GM12878 (cell line): ENCODE results near the gene PTCD3. TPM values are rescaled to one million over a fixed set of nuclear protein-coding genes. Genes with fewer than 3 reads are reported as not detected.

Source experiments
- ATAC-seq: fragments of 200-7000 bp; cut with Tn5 transposase; 3 replicates; pipeline ENCODE4 v1.9.1; 2020; ENCODE audit warnings: mild to moderate bottlenecking, moderate library complexity
- BruUV-seq: library from RNA; stranded (reverse); fragments of 400-500 nt; replicated peaks from 2 replicates; lab custom pipeline; 2021; lab: Mats Ljungman, UMichigan
- CTCF ChIA-PET: fragments of 300-600 bp; sonication (Branson Sonifier 250); formaldehyde crosslinking; extraction: SDS; loops from one replicate; lab custom pipeline; 2021; ENCODE audit warnings: inconsistent platforms; lab: Yijun Ruan, JAX
- POLR2A ChIA-PET: fragments of 350-600 bp; formaldehyde crosslinking; extraction: SDS; loops from one replicate; lab custom pipeline; 2021; ENCODE audit warnings: inconsistent platforms; lab: Charles Lee
- RAD21 ChIA-PET: fragments of 300-600 bp; sonication (Branson Sonifier 250); formaldehyde crosslinking; loops from one replicate; lab custom pipeline; 2023; ENCODE audit warnings: antibody characterized with exemption; ENCODE audit not compliant: unreplicated experiment; lab: Charles Lee
- SMC1A ChIA-PET: fragments of 300-600 bp; sonication (Branson Sonifier 250); formaldehyde crosslinking; loops from one replicate; lab custom pipeline; 2023; ENCODE audit not compliant: unreplicated experiment, uncharacterized antibody; lab: Charles Lee
- DNase-seq: peaks from one replicate; pipeline ENCODE4 v3.0.0-alpha.2; 2011; ENCODE audit warnings: low read depth, low spot score
- FAIRE-seq: peaks from 3 replicates; lab custom pipeline; 2011; peaks lifted over from hg19 to GRCh38; lab: Jason Lieb, UNC
- H2AFZ ChIP-seq: 2 replicates; pipeline ENCODE4 v1.6.0; 2011; ENCODE audit warnings: low read depth, low read length, control low read depth; ENCODE audit not compliant: control insufficient read depth
- H3K27ac ChIP-seq: 2 replicates; pipeline ENCODE4 v1.5.1; 2011; ENCODE audit warnings: control low read depth; ENCODE audit not compliant: control insufficient read depth, insufficient read depth
- H3K27me3 ChIP-seq, 2 experiments: replicated peaks in 1 of 2; 2 replicates each; pipeline versions ENCODE4 v1.6.0 to v1.6.1; 2011; ENCODE audit warnings: low read length in 1 of 2; ENCODE audit not compliant: control insufficient read depth in 2 of 2, insufficient read depth in 2 of 2
- H3K36me3 ChIP-seq, 2 experiments: 2 replicates each; pipeline ENCODE4 v1.5.1; 2011; ENCODE audit warnings: low read length in 1 of 2; ENCODE audit not compliant: control insufficient read depth in 2 of 2, insufficient read depth in 2 of 2
- H3K4me1 ChIP-seq: 2 replicates; pipeline ENCODE4 v1.6.1; 2011; ENCODE audit warnings: mild to moderate bottlenecking, low read length, moderate library complexity, mixed read lengths; ENCODE audit not compliant: control insufficient read depth, insufficient read depth
- H3K4me2 ChIP-seq: 2 replicates; pipeline ENCODE4 v1.6.0; 2011; ENCODE audit warnings: control low read depth; ENCODE audit not compliant: control insufficient read depth, insufficient read depth
- H3K4me3 ChIP-seq: fragments of 200-600 bp; sonication (generic); 2 replicates; pipeline ENCODE4 v1.5.1; 2016
- H3K79me2 ChIP-seq: 2 replicates; pipeline ENCODE4 v1.6.0; 2011; ENCODE audit warnings: low read length; ENCODE audit not compliant: control insufficient read depth, insufficient read depth
- H3K9ac ChIP-seq: 2 replicates; pipeline ENCODE4 v1.8.0; 2011; ENCODE audit warnings: low read length, control low read depth, mixed read lengths; ENCODE audit not compliant: control insufficient read depth, insufficient read depth
- H3K9me3 ChIP-seq: replicated peaks from 3 replicates; pipeline ENCODE4 v1.5.1; 2011; ENCODE audit warnings: mild to moderate bottlenecking, low read length; ENCODE audit not compliant: control insufficient read depth, insufficient read depth
- H4K20me1 ChIP-seq: 2 replicates; pipeline ENCODE4 v1.6.0; 2011; ENCODE audit not compliant: control insufficient read depth, insufficient read depth
- CEBPZ ChIP-seq: fragments of 150-350 bp; IDR thresholded peaks from 2 replicates; pipeline ENCODE4 v1.6.1; 2016; ENCODE audit warnings: low read depth, low read length
- FOS ChIP-seq: IDR thresholded peaks from 3 replicates; pipeline ENCODE4 v1.6.1; 2011; ENCODE audit warnings: borderline replicate concordance; ENCODE audit not compliant: insufficient read length; ENCODE audit errors: extremely low read depth
- MEF2A ChIP-seq: IDR thresholded peaks from 2 replicates; pipeline ENCODE4 v1.6.1; 2011; ENCODE audit warnings: low read depth, mild to moderate bottlenecking, low read length, moderate library complexity; ENCODE audit not compliant: insufficient read depth
- MLLT1 ChIP-seq: fragments of 450-650 bp; IDR thresholded peaks from 2 replicates; pipeline ENCODE4 v1.6.1; 2016; ENCODE audit warnings: mild to moderate bottlenecking
- RAD51 ChIP-seq: fragments of 450-650 bp; IDR thresholded peaks from 2 replicates; pipeline ENCODE4 v1.6.1; 2016; ENCODE audit warnings: moderate library complexity, mild to moderate bottlenecking, inconsistent platforms
- SREBF1 ChIP-seq: IDR thresholded peaks from 2 replicates; pipeline ENCODE4 v1.6.1; 2012; ENCODE audit warnings: mild to moderate bottlenecking, low read length
- ZBTB11 ChIP-seq: fragments of 450-650 bp; formaldehyde crosslinking; IDR thresholded peaks from 2 replicates; pipeline ENCODE4 v1.5.0; 2022; ENCODE audit warnings: mild to moderate bottlenecking, missing genetic modification characterization
- WGBS: methylation state at CpG from one replicate; pipeline ENCODE4 v1.1.6; 2016; ENCODE audit warnings: low lambda C conversion rate; ENCODE audit not compliant: insufficient replicate concordance, insufficient coverage; ENCODE audit errors: missing lambda C conversion rate; 5-methylcytosine and 5-hydroxymethylcytosine counted together
- in situ Hi-C: fragments of 300-500 bp; cut with MboI; formaldehyde crosslinking; loops from 9 replicates; pipeline ENCODE4 v1.14.3; 2018; ENCODE audit warnings: mixed read lengths
- intact Hi-C: fragments of 100-400 bp; cut with micrococcal nuclease; formaldehyde crosslinking; loops from one replicate; pipeline ENCODE4 v1.14.2; 2022; ENCODE audit not compliant: unreplicated experiment
- polyA plus RNA-seq, 11 experiments: library from polyadenylated mRNA; depleted of rRNA in 4 of 11; unstranded in 6 of 11; stranded (reverse) in 5 of 11; fragments of >200 nt; fragmentation: Nextera tagmentation in 4 of 11; fragmentation: Illumina TruSeq in 1 of 11; extraction: Ambion mirVana in 4 of 11; extraction: Trizol in 1 of 11; gene quantifications; 1 replicate in 1 of 11; 2 replicates in 10 of 11; pipeline versions ENCODE4 v1.2.1 to v1.2.3, GENCODE V29; 2011 to 2016; ENCODE audit warnings: inconsistent platforms in 2 of 11, missing spikeins in 2 of 11, low read depth in 1 of 11
- total RNA-seq, 4 experiments: library from RNA; depleted of rRNA in 3 of 4; stranded (reverse); fragments of >200 nt in 3 of 4; fragmentation: Illumina TruSeq in 1 of 4; extraction: Trizol in 1 of 4; gene quantifications; 2 replicates each; pipeline versions ENCODE4 v1.2.1 to v1.2.3, GENCODE V29; 2013 to 2021

Gene PTCD3
- total and polyA plus RNA-seq, 10 of the 15 experiments (the other 5 are each of a cell fraction or from before 2014, with no cell fraction given): 44.7 to 177 (median 127) TPM

- no peak for TF ChIP-seq CEBPZ
- TF ChIP-seq SREBF1: no peak
- 0 out of 2 replicates have a peak, but pooled peaks have one; percentile 3 for TF ChIP-seq MEF2A
Observed at GRCh38 chr2:86078774-86079545, 27.1 kb upstream of the PTCD3 start (continued).

- peak; percentile 47 for FAIRE-seq
- Histone ChIP-seq H3K4me2 (no peak overlapping the region), H3K9me3 (no peaks in the 10 kb centered on the region; the same call in 2 of the 3 replicates), H3K27me3 (no peaks in the 10 kb centered on the region), H2AFZ (peak overlapping the region; percentile 46; the same call in 1 of the 2 replicates), H3K79me2 (no peaks in the 10 kb centered on the region), H3K9ac (no peak overlapping the region), H3K4me3 (no peak overlapping the region), H3K27ac (peak overlapping the region; percentile 26; the same call in 1 of the 2 replicates), H3K4me1 (peaks cover 14% of the 10 kb centered on the region), H3K36me3 (peaks cover 17 to 22% of the 10 kb centered on the region in 2 experiments), H4K20me1 (no peaks in the 10 kb centered on the region)
- ChIA-PET RAD21 (interaction anchor here (0.6 to 5.2 kb wide), 43 partner anchors 9 to 443 kb away, joined by 3 to 214 read pairs (median 4); partner anchors contain the start of genes POLR1A, PTCD3 and ST3GAL5), CTCF (interaction anchor here (0.6 to 12.2 kb wide), 60 partner anchors 9 to 756 kb away, joined by 3 to 458 read pairs (median 4); partner anchors contain the start of genes POLR1A, PTCD3 and ST3GAL5), SMC1A (interaction anchor here (0.6 to 9.1 kb wide), 45 partner anchors 9 to 783 kb away, joined by 3 to 286 read pairs (median 4); partner anchors contain the start of genes POLR1A, PTCD3 and ST3GAL5), POLR2A (interaction anchor here (0.6 to 2.3 kb wide), 12 partner anchors 26 to 680 kb away, joined by 3 to 11 read pairs (median 4); partner anchors contain the start of genes IMMT, PTCD3 and ST3GAL5)
- intact Hi-C loops: loop anchor here (1.0 to 2.0 kb wide), 3 partner anchors 191 to 351 kb away; partner anchors contain the start of gene ST3GAL5
- WGBS: 14% methylated on average over 14 of the region's 14 CpGs
- peak; percentile 95 for ATAC-seq
- DNase-seq: peak; percentile 45
- BruUV-seq: no TSS peak
- in situ Hi-C loops: loop anchor here (5.0 to 10.0 kb wide), 3 partner anchors 47 to 345 kb away; no protein-coding TSS in a partner anchor
- TF ChIP-seq MLLT1: peak; percentile 79
- TF ChIP-seq FOS: no peak
- TF ChIP-seq ZBTB11 (CRISPR knock-in tag): no peak
- peak; percentile 75 for TF ChIP-seq RAD51
Observed at GRCh38 chr2:86079981-86080911, 25.8 kb upstream of the PTCD3 start.
